ENCODE results near the gene ABHD16A. TPM values are rescaled to one million over a fixed set of nuclear protein-coding genes. Genes with fewer than 3 reads are reported as not detected.

The ABHD16A gene
- total and polyA plus RNA-seq, 8 donors, result 14.9 to 61.5 (median 21.5) TPM

DNA sequence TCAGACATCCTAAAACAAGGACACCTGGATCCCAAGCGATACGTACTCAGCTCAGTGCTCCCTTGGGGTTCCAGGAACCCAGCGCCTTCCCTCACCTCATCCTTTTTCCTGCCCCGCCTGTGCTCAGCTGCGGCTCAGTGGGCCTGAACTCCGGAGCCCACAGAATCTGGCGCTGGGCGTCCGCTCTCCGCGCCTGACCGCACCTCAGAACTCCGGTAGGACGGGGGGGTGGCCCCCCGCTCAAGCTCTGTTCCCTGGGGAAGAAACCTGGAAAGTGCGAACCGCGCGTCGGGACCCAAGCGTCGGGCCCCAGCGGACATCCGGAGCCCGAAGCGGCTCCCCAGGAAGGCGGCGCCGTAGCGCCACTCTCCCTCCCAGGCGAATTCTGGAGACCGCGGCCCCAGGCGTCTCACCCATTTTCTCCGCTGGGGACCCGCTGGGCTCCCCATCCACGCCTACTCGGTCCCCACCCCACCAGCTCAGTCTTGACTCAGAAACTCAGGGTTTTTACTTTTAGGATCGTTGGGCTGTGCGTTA lies 21.9 kb downstream of the ABHD16A start:
- H3K4me3 ChIP-seq, result peak overlapping the region; percentile 19 to 60 (median 42)
- H3K9me3 ChIP-seq, result no peaks in the 10 kb centered on the region
- no peaks in the 10 kb centered on the region for H3K36me3 ChIP-seq
- H3K27ac ChIP-seq, result peak overlapping the region; percentile 38 to 71 (median 53)
- TF ChIP-seq, protein P1, sequence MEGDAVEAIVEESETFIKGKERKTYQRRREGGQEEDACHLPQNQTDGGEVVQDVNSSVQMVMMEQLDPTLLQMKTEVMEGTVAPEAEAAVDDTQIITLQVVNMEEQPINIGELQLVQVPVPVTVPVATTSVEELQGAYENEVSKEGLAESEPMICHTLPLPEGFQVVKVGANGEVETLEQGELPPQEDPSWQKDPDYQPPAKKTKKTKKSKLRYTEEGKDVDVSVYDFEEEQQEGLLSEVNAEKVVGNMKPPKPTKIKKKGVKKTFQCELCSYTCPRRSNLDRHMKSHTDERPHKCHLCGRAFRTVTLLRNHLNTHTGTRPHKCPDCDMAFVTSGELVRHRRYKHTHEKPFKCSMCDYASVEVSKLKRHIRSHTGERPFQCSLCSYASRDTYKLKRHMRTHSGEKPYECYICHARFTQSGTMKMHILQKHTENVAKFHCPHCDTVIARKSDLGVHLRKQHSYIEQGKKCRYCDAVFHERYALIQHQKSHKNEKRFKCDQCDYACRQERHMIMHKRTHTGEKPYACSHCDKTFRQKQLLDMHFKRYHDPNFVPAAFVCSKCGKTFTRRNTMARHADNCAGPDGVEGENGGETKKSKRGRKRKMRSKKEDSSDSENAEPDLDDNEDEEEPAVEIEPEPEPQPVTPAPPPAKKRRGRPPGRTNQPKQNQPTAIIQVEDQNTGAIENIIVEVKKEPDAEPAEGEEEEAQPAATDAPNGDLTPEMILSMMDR (IDR thresholded peaks at IDR 0.05), result no peak
- ATAC-seq (peak; percentile 53 to 76 (median 73)), DNase-seq (peak in 4 of 6 donors; percentile 27 to 82 (median 48)), FAIRE-seq (no peak)
- intact Hi-C loops (cut with DNase I), result loop anchor here in 1 of 3 donors (5.0 kb wide), 1 partner anchor 86 kb away; no protein-coding TSS in a partner anchor
- no peaks in the 10 kb centered on the region for H3K27me3 ChIP-seq
- 1% methylated on average over 40 of the region's 40 CpGs for WGBS, 2 donors
- H3K4me1 ChIP-seq, result peaks cover 3 to 8% (median 5%) of the 10 kb centered on the region in 3 donors

DNA sequence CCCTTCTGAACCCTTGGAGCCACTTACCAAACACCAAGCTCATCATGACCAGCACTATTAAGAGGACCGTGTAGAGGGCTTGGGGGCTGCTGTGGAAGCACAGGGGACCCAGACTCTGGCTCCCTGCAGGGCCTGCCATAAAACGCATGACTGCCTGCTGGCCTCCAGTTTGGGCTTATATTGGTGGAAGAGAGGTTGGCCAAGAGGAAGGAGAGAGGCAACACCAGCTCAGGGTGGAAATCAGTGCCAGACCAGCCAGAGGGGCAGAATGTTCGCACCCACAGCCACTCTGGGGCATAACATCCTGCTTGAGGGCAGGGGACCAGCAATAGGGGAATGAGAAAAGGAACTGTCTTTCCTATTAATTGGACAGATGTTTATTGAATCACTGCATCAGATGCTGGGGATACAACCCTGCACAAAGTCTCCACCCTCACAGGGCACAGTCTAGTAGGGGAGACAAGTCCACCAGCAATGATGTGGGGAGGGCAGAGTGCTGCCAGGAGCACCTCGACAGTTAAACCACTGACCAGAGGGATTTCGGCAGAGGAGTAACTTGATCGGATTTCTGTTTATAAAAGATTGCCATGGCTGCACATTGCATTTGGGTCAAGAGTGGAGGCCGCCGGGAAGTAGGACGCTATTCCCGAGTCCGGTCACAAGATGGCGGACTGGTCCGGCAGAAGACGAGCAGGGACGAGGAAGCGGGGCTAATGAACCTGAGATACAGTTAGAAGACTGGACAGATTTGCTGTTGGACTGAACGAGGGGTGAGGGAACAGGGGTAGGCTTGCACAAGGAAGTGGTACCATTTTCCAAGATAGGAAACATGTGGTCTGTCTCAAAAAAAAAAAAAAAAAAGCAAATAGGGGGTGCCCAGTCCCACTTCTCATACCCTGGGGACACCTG lies 22.6 kb downstream of the ABHD16A start, which contains the start of gene LY6G5C:
TSS of gene LY6G5C (minus strand) at position 842 of the 909 bp plus-strand sequence. CDS start at position 148, 694 bp downstream.
- 12 to 13% methylated on average over 17 of the region's 17 CpGs for WGBS, 2 donors
- ATAC-seq (peak; percentile 81 to 93 (median 90)), DNase-seq (peak; percentile 76 to 92 (median 80)), FAIRE-seq (no peak)
- H3K27ac ChIP-seq, result peak within 1 kb of the TSS; percentile 38 to 71 (median 53)
- TF ChIP-seq, protein P1 (IDR thresholded peaks at IDR 0.05), result peak; percentile 10 to 64 (median 50)
- H3K27me3 ChIP-seq, result no peaks in the 10 kb centered on the region
- intact Hi-C loops (cut with DNase I), result loop anchor here in 1 of 3 donors (5.0 kb wide), 1 partner anchor 87 kb away; no protein-coding TSS in a partner anchor
- H3K9me3 ChIP-seq, result no peaks in the 10 kb centered on the region
- H3K4me1 ChIP-seq, result peaks cover 3 to 8% (median 5%) of the 10 kb centered on the region in 3 donors
- H3K4me3 ChIP-seq, result peak within 1 kb of the TSS; percentile 19 to 60 (median 42)
- no peaks in the 10 kb centered on the region for H3K36me3 ChIP-seq

DNA sequence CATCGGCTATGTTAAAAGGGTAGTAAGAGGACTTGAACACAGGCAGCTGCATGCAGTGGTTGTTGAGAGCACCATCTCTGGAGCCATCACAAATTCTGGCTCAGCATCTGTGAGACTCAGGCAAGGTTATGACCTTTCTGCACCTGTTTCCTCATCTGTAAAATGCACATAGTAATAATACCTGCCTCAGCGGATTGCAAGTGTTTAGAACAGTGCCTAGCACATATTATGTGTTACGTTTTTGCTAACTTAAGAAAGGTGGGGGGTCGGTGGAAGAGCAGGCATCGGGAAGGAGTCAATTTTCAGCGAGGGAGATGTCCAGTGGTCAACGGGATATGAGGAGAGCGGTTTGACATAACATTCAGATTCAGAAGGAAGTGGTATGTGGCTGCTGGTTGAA lies 25.2 kb downstream of the ABHD16A start:
- DNase-seq, result no peak
- peaks cover 3 to 8% (median 5%) of the 10 kb centered on the region in 3 donors for H3K4me1 ChIP-seq
- no peaks in the 10 kb centered on the region for H3K36me3 ChIP-seq
- TF ChIP-seq, protein P1 (IDR thresholded peaks at IDR 0.05), result no peak
- 64 to 72% methylated on average over 8 of the region's 8 CpGs for WGBS, 2 donors
- no peaks in the 10 kb centered on the region for H3K27me3 ChIP-seq
- FAIRE-seq, result no peak
- intact Hi-C loops (cut with DNase I), result no loop called here
- no peaks in the 10 kb centered on the region for H3K9me3 ChIP-seq
- H3K27ac ChIP-seq, result no peak overlapping the region
- no peak overlapping the region for H3K4me3 ChIP-seq
- ATAC-seq, result no peak

- TF ChIP-seq, protein P1 (IDR thresholded peaks at IDR 0.05), result no peak
- Histone ChIP-seq H3K4me3 (no peak overlapping the region), H3K4me1 (peaks cover 3 to 8% (median 5%) of the 10 kb centered on the region in 3 donors), H3K27me3 (no peaks in the 10 kb centered on the region), H3K27ac (no peak overlapping the region), H3K9me3 (no peaks in the 10 kb centered on the region), H3K36me3 (peaks cover 0 to 5% (median 3%) of the 10 kb centered on the region in 3 donors)
- intact Hi-C loops (cut with DNase I), result no loop called here
- ATAC-seq, result no peak
- WGBS, 2 donors, result 69 to 74% methylated on average over 6 of the region's 6 CpGs
- DNase-seq, result no peak
- no peak for FAIRE-seq
Measured at GRCh38 chr6:31676904-31677303, 26.2 kb downstream of the ABHD16A start.
